IPS-NIHi11 (cell line): ENCODE measurements around the gene OR52A5.
"Not testable (repeated sequence)": the region's sequence is repeated elsewhere in the genome, so short reads cannot be mapped to it uniquely, and the experiment has no call there.

ENCODE experiments used
- DNase-seq: peaks from one replicate; pipeline ENCODE4 v3.0.0; 2012; ENCODE audit warnings: mixed read lengths, low spot score

Gene OR52A5

GRCh38 chr11:5137996-5138395 is at the start of gene OR52A5:
Gene OR52A5, minus strand, starts transcription at chr11:5138356. Its CDS starts 5,714 bp downstream, at chr11:5132642.
- no peak for DNase-seq

DNA sequence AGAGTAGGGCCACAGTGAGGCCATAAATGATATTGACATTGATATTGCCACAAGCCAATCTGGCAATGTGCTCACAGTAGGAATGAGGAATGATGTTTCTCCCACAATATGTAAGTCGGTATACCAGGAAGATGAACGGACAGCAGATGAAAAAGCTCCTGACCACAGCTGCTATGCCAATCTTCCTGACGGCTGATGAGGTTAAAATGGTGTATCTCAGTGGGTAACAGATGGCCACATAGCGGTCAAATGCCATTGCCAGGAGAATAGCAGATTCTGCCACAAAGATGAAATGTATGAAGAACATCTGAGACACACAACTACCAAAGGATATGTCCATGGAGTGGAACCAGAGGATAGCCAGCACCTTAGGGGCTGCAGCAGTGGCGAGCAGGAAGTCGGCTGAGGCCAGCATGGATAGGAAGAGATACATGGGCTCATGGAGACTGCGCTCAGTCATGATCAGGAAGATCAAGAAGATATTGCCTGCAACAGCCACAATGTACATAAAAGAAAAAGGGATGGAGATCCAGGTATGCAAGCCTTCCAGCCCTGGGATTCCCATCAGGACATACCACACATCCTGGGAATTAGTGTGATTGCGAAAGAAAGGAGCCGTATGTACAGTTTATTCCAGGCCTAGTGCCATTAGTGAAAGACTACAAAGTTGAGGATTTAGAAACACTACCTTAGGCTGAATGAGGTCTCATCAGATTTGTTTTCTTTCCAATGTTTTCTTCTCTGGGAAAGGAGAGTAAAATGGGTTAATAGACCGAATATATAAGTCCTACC is 40.1 kb upstream of the OR52A5 start:
- DNase-seq = no peak

GRCh38 chr11:5174934-5175333 is 36.8 kb upstream of the OR52A5 start:
- DNase-seq = no peak

DNA sequence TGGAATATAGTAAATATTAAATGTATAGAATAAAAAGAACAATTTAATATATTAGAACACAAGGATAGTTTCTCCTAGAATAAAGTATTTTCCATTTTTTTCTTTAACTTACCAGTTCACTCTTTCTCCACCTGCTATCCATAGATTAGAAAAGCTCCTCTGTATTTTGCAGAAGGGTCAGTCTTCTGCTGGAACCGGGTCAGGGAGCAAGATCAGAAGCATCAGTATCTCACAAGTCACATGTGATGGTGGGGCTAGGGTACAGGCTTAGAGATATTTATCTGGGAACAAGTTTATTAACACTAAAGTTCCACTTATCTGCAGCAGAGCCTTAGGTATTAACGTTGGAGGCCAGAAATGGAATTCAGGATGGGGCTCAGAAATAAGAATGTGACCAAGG is 33.7 kb upstream of the OR52A5 start:
- no peak for DNase-seq

DNA sequence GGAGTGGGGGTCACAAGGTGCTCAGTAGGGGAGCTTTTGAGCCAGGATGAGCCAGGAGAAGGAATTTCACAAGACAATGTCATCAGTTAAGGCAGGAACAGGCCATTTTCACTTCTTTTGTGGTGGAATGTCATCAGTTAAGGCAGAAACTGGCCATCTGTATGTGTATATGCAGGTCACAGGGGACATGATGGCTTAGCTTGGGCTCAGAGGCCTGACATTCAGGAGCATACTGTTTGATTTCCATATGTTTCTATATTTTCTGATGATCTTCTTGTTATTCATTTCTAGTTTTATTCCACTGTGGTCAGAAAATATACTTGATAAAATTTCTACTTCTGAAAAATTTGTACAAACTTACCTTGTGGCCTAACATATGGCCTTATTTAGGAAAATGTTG is 27.7 kb upstream of the OR52A5 start:
- DNase-seq = not testable (repeated sequence)

DNA sequence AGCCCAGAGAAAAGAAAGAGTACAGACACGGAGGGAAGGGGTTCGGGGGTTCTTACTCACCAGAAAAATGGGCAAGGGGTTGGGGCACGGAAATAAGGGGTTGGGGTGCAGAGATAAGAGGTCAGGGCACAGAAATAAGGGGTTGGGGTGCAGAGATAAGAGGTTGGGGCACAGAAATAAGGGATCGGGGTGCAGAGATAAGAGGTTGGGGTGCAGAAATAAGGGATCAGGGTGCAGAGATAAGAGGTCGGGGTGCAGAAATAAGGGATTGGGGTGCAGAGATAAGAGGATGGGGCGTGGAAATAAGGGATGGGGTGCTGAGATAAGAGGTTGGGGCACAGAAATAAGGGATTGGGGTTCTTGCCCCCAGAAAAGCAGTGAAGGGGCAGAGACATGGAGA is 26.7 kb upstream of the OR52A5 start:
- not testable (repeated sequence) for DNase-seq

DNA sequence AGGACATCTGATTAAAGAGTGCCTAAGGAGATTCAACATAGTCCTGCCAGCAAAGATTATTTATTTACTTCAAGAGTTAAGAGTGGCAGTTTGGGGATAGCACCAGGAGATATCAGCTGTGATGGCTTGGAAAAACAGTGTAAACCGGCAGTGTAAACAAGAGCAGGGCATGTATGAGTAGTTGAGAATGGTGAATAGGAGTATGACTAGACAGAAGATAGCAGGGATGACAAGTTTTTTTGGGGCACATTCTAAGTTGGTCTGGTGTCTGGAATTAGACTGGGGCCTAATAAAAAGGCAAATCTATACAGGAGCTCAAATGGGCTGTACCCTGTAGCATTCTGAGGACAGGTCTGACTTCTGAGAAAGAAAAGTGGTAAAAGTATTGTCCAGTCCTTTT is 22.9 kb upstream of the OR52A5 start:
- DNase-seq = not testable (repeated sequence)

- not testable (repeated sequence) for DNase-seq
Measured at GRCh38 chr11:5160217-5160616, 22.1 kb upstream of the OR52A5 start.

- no peak for DNase-seq
Measured at GRCh38 chr11:5159806-5160205, 21.6 kb upstream of the OR52A5 start.

DNA sequence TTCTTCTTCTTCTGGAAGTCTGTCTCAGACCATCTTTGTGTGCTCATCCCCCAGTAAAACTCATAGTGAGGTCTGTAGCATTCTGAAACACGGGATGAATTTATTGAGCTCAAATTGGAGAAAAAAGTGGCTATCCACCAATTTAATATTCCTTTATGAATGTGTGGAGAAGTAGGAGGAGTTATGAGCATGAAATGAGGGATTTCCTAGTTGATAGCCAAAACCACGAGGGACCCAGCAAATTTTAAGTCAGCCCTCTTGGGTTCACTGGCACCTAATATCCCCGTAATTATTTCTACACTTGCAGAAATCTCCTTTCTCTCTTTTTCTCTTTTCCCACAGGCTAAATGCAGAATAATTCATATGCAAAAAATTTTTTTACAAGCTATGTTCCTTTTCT is 16.5 kb upstream of the OR52A5 start, which contains the start of gene OR52A1:
TSS of gene OR52A1 (minus strand) at position 101 of the 400 bp plus-strand sequence. CDS start 2,388 bp downstream, outside the sequence.
- DNase-seq = no peak

- no peak for DNase-seq
Measured at GRCh38 chr11:5153574-5154431, 15.6 kb upstream of the OR52A5 start.

DNA sequence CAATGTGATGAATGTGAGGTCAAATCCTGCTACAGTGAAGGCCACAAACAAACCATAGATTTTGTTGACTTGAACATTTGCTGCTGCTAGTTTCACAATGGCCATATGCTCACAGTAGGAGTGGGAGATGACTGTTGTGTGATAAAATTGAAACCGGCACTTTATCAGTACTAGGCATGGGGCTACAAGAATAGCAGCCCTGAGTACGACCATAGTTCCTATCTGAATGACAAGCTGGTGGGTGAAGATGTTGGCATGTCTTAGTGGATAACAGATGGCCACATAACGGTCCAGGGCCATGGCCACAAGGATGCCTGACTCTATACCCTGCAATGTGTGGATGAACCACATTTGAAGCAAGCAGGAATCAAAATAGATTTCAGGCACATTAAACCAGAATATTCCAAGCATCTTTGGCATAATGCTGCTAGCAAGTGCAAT is 13.6 kb upstream of the OR52A5 start:
- DNase-seq = no peak

GRCh38 chr11:5144206-5144605 is 6.0 kb upstream of the OR52A5 start:
- DNase-seq = not testable (repeated sequence)

- DNase-seq = no peak
Measured at GRCh38 chr11:5137014-5137413, 1.1 kb downstream of the OR52A5 start.

- no peak for DNase-seq
Measured at GRCh38 chr11:5136261-5136660, 1.9 kb downstream of the OR52A5 start.

GRCh38 chr11:5131584-5132335 is 6.4 kb downstream of the OR52A5 start:
- no peak for DNase-seq

- no peak for DNase-seq
Measured at GRCh38 chr11:5129457-5129877, 8.7 kb downstream of the OR52A5 start.

DNA sequence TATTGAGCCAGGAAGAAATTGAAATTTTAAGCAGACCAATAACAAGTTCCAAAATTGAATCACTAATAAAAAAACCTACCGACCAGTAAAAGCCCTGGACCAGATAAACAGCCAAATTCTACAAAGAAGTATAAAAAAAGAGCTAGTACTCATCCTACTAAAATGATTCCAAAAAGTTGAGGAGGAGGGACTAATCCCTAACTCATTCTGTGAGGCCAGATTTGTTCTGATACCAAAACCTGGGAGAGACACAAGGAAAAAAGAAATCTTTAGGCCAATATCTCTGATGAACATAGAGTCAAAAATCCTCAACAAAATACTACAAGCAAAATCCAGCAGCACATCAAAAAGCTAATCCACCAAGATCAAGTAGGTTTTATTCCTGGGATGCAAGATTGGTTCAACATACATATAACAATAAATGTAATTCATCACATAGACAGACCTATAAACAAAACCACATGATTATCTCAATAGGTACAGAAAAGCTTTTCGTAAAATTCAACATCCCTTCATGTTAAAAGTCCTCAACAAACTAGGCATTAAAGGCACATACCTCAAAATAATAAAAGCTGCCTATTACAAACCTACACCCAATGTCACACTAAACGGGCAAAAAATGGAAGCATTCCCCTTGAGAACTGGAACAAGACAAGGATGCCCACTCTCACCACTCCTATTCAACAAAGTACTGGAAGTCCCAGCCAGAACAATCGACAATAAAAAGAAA is 13.1 kb downstream of the OR52A5 start:
- no peak for DNase-seq

DNA sequence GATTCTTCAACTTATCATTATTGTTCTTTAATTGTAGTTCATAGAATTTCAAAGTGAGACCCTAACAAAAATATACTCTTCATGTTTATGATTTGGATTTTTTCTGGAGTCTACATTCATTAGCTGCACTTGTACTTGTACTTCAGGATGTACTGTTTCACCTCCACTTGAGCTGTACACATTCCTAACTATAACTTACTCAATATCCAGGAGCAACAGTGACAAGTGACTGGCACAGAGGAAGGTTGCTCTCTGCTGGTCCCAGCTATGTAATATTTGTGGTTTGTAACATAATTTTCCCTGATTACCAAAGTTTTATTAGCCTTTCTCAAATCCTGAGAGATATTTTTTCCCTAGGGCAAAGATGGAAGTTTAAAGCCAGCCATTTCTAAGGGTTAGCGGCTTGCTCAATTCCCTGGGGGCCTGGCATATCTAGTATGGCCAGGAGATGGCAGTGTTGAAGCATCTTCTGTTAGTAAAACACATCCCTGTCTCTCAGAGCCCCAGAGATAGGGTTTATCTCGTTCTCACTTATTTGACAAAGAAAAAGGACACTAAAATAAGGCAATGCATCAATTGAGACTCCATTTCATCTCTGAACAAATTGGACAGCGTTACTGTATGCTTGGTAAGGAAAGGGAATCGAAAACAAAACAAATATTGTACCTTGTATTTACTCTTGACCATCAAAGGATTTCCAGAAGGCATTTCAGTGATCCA is 14.2 kb downstream of the OR52A5 start:
- peak; percentile 58 for DNase-seq

DNA sequence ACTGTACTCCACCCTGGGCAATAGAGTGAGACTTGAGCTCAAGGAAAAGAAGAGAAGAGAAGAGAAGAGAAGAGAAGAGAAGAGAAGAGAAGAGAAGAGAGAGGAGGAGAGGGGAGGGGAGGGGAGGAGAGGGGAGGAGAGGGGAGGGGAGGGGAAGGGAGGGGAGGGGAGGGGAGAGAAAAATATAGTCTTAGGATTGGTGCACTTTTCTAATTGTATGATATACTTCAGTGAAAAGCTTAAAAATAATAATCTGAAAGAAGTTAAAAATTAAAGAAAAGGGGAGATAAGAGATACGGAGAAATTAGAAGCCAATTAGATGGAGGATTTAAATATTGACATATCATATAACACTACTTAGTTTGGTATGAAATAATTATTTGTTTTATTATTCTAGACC is 19.3 kb downstream of the OR52A5 start:
- no peak for DNase-seq

GRCh38 chr11:5117588-5117987 is 20.6 kb downstream of the OR52A5 start:
- no peak for DNase-seq
